ENCODE measurements around the gene ARSG. TPM values are rescaled to one million over a fixed set of nuclear protein-coding genes. Genes with fewer than 3 reads are reported as not detected.

Gene ARSG
- total and polyA plus RNA-seq, 9 of the 15 experiments (the other 6 are each of a cell fraction or from before 2014, with no cell fraction given), result 1.0 to 5.6 (median 1.8) TPM

DNA sequence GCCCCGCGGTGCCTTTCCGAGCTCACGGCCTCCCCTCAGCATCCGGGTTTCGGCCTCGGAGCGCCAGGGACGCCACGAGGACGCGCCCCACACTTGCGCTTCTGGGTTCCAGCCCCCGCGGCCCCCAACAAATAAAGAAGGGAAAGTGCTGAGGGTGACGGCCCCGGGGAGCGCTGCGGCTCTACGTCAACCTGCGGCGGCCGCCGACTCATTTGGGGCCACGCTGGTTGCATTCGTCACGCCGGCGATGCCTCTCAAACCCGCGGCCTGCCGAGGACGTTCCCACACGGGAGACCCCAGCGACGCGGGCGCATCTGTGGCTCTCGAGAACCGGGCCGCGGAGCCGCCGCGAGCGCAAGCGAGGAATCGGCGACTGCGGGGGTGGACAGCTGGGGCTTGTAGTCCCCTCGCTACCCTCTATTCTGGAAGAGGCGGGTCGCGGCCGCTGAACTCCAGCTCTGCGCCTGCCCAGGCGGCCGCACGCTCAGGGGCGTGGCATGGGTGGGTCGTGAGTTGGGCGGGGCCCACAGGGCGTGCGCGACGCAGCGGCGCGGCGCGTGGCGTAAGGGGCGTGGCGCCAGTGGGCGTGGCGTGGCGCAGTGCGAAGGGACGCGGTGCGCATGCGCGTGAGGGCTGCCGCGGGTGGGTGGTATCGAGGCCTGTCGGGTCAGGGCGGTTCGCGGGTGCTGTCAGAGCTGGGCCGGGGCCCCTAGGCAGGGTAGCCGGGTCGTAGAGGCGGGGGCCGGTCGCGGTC lies 43.7 kb upstream of the ARSG start, which contains the start of gene AMZ2 (continued):
- no peak for TF ChIP-seq RCOR1 (IDR thresholded peaks at IDR 0.05; ENCODE audit: borderline replicate concordance in 1 of 2, low read depth in 2 of 2, low read length in 2 of 2)
- TF ChIP-seq, protein P1, sequence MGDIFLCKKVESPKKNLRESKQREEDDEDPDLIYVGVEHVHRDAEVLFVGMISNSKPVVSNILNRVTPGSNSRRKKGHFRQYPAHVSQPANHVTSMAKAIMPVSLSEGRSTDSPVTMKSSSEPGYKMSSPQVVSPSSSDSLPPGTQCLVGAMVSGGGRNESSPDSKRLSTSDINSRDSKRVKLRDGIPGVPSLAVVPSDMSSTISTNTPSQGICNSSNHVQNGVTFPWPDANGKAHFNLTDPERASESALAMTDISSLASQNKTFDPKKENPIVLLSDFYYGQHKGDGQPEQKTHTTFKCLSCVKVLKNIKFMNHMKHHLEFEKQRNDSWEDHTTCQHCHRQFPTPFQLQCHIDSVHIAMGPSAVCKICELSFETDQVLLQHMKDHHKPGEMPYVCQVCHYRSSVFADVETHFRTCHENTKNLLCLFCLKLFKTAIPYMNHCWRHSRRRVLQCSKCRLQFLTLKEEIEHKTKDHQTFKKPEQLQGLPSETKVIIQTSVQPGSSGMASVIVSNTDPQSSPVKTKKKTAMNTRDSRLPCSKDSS (IDR thresholded peaks at IDR 0.05; ENCODE audit: low read depth, partially characterized antibody), result no peak
- no peak for TF ChIP-seq LARP7 (IDR thresholded peaks at IDR 0.05)
- TF ChIP-seq MCM5 (IDR thresholded peaks at IDR 0.05; ENCODE audit: low read depth), result no peak
- no peak for TF ChIP-seq ZNF586 (CRISPR knock-in tag; conservative IDR thresholded peaks at IDR 0.05)
- TF ChIP-seq POLR2H (tag; IDR thresholded peaks at IDR 0.05; ENCODE audit: low read depth), result peak; percentile 77
- TF ChIP-seq ZNF140 (CRISPR knock-in tag; IDR thresholded peaks at IDR 0.05), result no peak
- no peak for TF ChIP-seq SMAD3 (CRISPR knock-in tag; conservative IDR thresholded peaks at IDR 0.05)
- TF ChIP-seq ZNF830 (CRISPR knock-in tag; IDR thresholded peaks at IDR 0.05), result no peak
- TF ChIP-seq, protein P2, sequence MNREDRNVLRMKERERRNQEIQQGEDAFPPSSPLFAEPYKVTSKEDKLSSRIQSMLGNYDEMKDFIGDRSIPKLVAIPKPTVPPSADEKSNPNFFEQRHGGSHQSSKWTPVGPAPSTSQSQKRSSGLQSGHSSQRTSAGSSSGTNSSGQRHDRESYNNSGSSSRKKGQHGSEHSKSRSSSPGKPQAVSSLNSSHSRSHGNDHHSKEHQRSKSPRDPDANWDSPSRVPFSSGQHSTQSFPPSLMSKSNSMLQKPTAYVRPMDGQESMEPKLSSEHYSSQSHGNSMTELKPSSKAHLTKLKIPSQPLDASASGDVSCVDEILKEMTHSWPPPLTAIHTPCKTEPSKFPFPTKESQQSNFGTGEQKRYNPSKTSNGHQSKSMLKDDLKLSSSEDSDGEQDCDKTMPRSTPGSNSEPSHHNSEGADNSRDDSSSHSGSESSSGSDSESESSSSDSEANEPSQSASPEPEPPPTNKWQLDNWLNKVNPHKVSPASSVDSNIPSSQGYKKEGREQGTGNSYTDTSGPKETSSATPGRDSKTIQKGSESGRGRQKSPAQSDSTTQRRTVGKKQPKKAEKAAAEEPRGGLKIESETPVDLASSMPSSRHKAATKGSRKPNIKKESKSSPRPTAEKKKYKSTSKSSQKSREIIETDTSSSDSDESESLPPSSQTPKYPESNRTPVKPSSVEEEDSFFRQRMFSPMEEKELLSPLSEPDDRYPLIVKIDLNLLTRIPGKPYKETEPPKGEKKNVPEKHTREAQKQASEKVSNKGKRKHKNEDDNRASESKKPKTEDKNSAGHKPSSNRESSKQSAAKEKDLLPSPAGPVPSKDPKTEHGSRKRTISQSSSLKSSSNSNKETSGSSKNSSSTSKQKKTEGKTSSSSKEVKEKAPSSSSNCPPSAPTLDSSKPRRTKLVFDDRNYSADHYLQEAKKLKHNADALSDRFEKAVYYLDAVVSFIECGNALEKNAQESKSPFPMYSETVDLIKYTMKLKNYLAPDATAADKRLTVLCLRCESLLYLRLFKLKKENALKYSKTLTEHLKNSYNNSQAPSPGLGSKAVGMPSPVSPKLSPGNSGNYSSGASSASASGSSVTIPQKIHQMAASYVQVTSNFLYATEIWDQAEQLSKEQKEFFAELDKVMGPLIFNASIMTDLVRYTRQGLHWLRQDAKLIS (CRISPR knock-in tag; IDR thresholded peaks at IDR 0.05), result no peak
- TF ChIP-seq TCF7L2 (IDR thresholded peaks at IDR 0.05; ENCODE audit: low read depth, low read length), result no peak
- no peak for TF ChIP-seq KLF6 (CRISPR knock-in tag; IDR thresholded peaks at IDR 0.05; ENCODE audit: borderline replicate concordance)
- TF ChIP-seq, protein P3, sequence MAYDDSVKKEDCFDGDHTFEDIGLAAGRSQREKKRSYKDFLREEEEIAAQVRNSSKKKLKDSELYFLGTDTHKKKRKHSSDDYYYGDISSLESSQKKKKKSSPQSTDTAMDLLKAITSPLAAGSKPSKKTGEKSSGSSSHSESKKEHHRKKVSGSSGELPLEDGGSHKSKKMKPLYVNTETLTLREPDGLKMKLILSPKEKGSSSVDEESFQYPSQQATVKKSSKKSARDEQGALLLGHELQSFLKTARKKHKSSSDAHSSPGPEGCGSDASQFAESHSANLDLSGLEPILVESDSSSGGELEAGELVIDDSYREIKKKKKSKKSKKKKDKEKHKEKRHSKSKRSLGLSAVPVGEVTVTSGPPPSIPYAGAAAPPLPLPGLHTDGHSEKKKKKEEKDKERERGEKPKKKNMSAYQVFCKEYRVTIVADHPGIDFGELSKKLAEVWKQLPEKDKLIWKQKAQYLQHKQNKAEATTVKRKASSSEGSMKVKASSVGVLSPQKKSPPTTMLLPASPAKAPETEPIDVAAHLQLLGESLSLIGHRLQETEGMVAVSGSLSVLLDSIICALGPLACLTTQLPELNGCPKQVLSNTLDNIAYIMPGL (CRISPR knock-in tag; IDR thresholded peaks at IDR 0.05), result no peak
- TF ChIP-seq CREBBP (IDR thresholded peaks at IDR 0.05; ENCODE audit: low read depth, low read length), result no peak
- TF ChIP-seq, protein P4, sequence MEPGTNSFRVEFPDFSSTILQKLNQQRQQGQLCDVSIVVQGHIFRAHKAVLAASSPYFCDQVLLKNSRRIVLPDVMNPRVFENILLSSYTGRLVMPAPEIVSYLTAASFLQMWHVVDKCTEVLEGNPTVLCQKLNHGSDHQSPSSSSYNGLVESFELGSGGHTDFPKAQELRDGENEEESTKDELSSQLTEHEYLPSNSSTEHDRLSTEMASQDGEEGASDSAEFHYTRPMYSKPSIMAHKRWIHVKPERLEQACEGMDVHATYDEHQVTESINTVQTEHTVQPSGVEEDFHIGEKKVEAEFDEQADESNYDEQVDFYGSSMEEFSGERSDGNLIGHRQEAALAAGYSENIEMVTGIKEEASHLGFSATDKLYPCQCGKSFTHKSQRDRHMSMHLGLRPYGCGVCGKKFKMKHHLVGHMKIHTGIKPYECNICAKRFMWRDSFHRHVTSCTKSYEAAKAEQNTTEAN (CRISPR knock-in tag; IDR thresholded peaks at IDR 0.05), result no peak
- no peak for TF ChIP-seq RUNX1 (IDR thresholded peaks at IDR 0.05; ENCODE audit: low read depth)
- TF ChIP-seq DNMT1 (IDR thresholded peaks at IDR 0.05), result no peak
- no peak for TF ChIP-seq FOS (IDR thresholded peaks at IDR 0.05; ENCODE audit: extremely low read depth, insufficient read length)
- no peak for TF ChIP-seq CBX5 (IDR thresholded peaks at IDR 0.05; ENCODE audit: borderline replicate concordance, low read depth)
- TF ChIP-seq EP300 (IDR thresholded peaks at IDR 0.05; ENCODE audit: low read length), result no peak
